GM23338 (cell line): ENCODE results near the gene OLFML1. TPM values are rescaled to one million over a fixed set of nuclear protein-coding genes. Genes with fewer than 3 reads are reported as not detected.

Source experiments
- ATAC-seq: fragments of 200-7000 bp; cut with Tn5 transposase; 3 replicates; pipeline ENCODE4 v1.9.1; 2020
- DNase-seq: peaks from one replicate; pipeline ENCODE4 v3.0.0-alpha.2; 2015; ENCODE audit warnings: low spot score
- H2AFZ ChIP-seq: fragments of 200-600 bp; sonication (generic); 2 replicates; pipeline ENCODE4 v1.8.0; 2016; ENCODE audit warnings: antibody characterized with exemption, mild to moderate bottlenecking, moderate library complexity
- H3F3A ChIP-seq: fragments of 200-600 bp; sonication (generic); replicated peaks from 2 replicates; pipeline ENCODE4 v1.8.0; 2017; ENCODE audit warnings: antibody characterized with exemption, mixed run types, low read depth
- H3K27ac ChIP-seq: fragments of 200-600 bp; sonication (generic); 2 replicates; pipeline ENCODE4 v1.6.1; 2016; ENCODE audit warnings: low read depth
- H3K27me3 ChIP-seq: fragments of 200-600 bp; sonication (generic); 2 replicates; pipeline ENCODE4 v1.8.0; 2016; ENCODE audit warnings: mild to moderate bottlenecking, mixed run types, moderate library complexity; ENCODE audit not compliant: insufficient read depth
- H3K36me3 ChIP-seq: fragments of 200-600 bp; sonication (generic); 2 replicates; pipeline ENCODE4 v1.8.0; 2016; ENCODE audit warnings: mild to moderate bottlenecking; ENCODE audit not compliant: insufficient read depth
- H3K4me1 ChIP-seq: fragments of 200-600 bp; sonication (generic); 2 replicates; pipeline ENCODE4 v1.8.0; 2016; ENCODE audit warnings: mild to moderate bottlenecking, moderate library complexity; ENCODE audit not compliant: insufficient read depth
- H3K4me2 ChIP-seq: fragments of 200-600 bp; sonication (generic); 2 replicates; pipeline ENCODE4 v1.7.1; 2017; ENCODE audit warnings: mixed run types
- H3K4me3 ChIP-seq: fragments of 200-600 bp; sonication (generic); 2 replicates; pipeline ENCODE4 v1.6.1; 2016; ENCODE audit warnings: mixed run types
- H3K79me2 ChIP-seq: fragments of 200-600 bp; sonication (generic); replicated peaks from 2 replicates; pipeline ENCODE4 v1.8.0; 2017; ENCODE audit warnings: mild to moderate bottlenecking; ENCODE audit not compliant: insufficient read depth
- H3K9me2 ChIP-seq: fragments of 200-600 bp; sonication (generic); 2 replicates; pipeline ENCODE4 v1.8.0; 2017; ENCODE audit not compliant: insufficient read depth
- H4K20me1 ChIP-seq: fragments of 200-600 bp; sonication (generic); replicated peaks from 2 replicates; pipeline ENCODE4 v1.8.0; 2017; ENCODE audit warnings: mild to moderate bottlenecking; ENCODE audit not compliant: insufficient read depth
- H3K27ac Mint-ChIP-seq: 2 replicates; pipeline ENCODE4 v1.8.0; 2020; ENCODE audit warnings: inconsistent platforms, mild to moderate bottlenecking, moderate library complexity, mixed read lengths
- H3K27me3 Mint-ChIP-seq: 3 replicates; pipeline ENCODE4 v1.8.0; 2022; ENCODE audit warnings: low read depth, mild to moderate bottlenecking, moderate library complexity, mixed read lengths, inconsistent platforms; ENCODE audit not compliant: insufficient read depth, poor library complexity
- H3K36me3 Mint-ChIP-seq: 3 replicates; pipeline ENCODE4 v1.8.0; 2021; ENCODE audit warnings: low read depth, mild to moderate bottlenecking, inconsistent platforms, moderate library complexity, mixed read lengths
- H3K4me1 Mint-ChIP-seq: 3 replicates; pipeline ENCODE4 v1.8.0; 2020; ENCODE audit warnings: mild to moderate bottlenecking, inconsistent platforms, mixed read lengths
- H3K4me3 Mint-ChIP-seq: 3 replicates; pipeline ENCODE4 v1.8.0; 2021; ENCODE audit warnings: moderate library complexity, mild to moderate bottlenecking, inconsistent platforms, mixed read lengths
- H3K9me3 Mint-ChIP-seq: 3 replicates; pipeline ENCODE4 v1.8.0; 2020; ENCODE audit warnings: moderate library complexity, mild to moderate bottlenecking, inconsistent platforms, mixed read lengths
- CREB1 ChIP-seq: fragments of 250-450 bp; sonication (Bioruptor Pico); IDR thresholded peaks from 2 replicates; pipeline ENCODE4 v1.5.0; 2020; ENCODE audit warnings: low read depth, mild to moderate bottlenecking, moderate library complexity
- EZH2 ChIP-seq: fragments of 200-600 bp; sonication (generic); IDR thresholded peaks from one replicate; pipeline ENCODE4 v1.8.0; 2017; ENCODE audit warnings: antibody characterized with exemption, mild to moderate bottlenecking, low read depth; ENCODE audit not compliant: unreplicated experiment
- EZH2phosphoT487 ChIP-seq: fragments of 200-600 bp; sonication (generic); IDR thresholded peaks from one replicate; pipeline ENCODE4 v1.8.1; 2018; ENCODE audit warnings: antibody characterized with exemption; ENCODE audit not compliant: unreplicated experiment
- JUNB ChIP-seq: IDR thresholded peaks from one replicate; pipeline ENCODE4 v1.6.1; 2016; ENCODE audit warnings: antibody characterized with exemption; ENCODE audit not compliant: unreplicated experiment
- NANOG ChIP-seq: IDR thresholded peaks from 2 replicates; pipeline ENCODE4 v1.6.1; 2016; ENCODE audit warnings: antibody characterized with exemption, borderline replicate concordance
- STAT1 ChIP-seq: IDR thresholded peaks from one replicate; pipeline ENCODE4 v1.6.1; 2016; ENCODE audit warnings: antibody characterized with exemption; ENCODE audit not compliant: unreplicated experiment
- ZNF114 ChIP-seq: fragments of 250-450 bp; sonication (Bioruptor Pico); IDR thresholded peaks from 2 replicates; pipeline ENCODE4 v1.5.0; 2020; ENCODE audit warnings: mild to moderate bottlenecking, moderate library complexity
- ZNF331 ChIP-seq: fragments of 250-450 bp; sonication (Bioruptor Pico); IDR thresholded peaks from 2 replicates; pipeline ENCODE4 v1.5.0; 2020; ENCODE audit warnings: low read depth, mild to moderate bottlenecking, moderate library complexity
- ZNF462 ChIP-seq: fragments of 250-450 bp; sonication (Bioruptor Pico); IDR thresholded peaks from 2 replicates; pipeline ENCODE4 v1.5.0; 2020; ENCODE audit warnings: mild to moderate bottlenecking, moderate library complexity
- polyA plus RNA-seq: library from polyadenylated mRNA; unstranded; fragments of >200 nt; fragmentation: Nextera tagmentation; extraction: Ambion mirVana; gene quantifications from 2 replicates; pipeline ENCODE4 v1.2.1, GENCODE V29; 2016
- total RNA-seq: library from RNA; depleted of rRNA; stranded (reverse); fragments of >200 nt; shearing (Covaris generic); gene quantifications from 2 replicates; pipeline ENCODE4 v1.2.3, GENCODE V29; 2014
- TF ChIP-seq, protein P1 (sequence below): IDR thresholded peaks from 2 replicates; pipeline ENCODE4 v1.6.1; 2016; ENCODE audit warnings: antibody characterized with exemption
- TF ChIP-seq, protein P2 (sequence below), 2 experiments: fragments of 200-600 bp in 1 of 2; sonication (generic) in 1 of 2; conservative IDR thresholded peaks; 2 replicates each; pipeline versions ENCODE4 v1.5.1 to v1.6.1; 2016 to 2017; ENCODE audit warnings: antibody characterized with exemption in 2 of 2, low read depth in 2 of 2, mild to moderate bottlenecking in 2 of 2, moderate library complexity in 1 of 2

Gene OLFML1
- total and polyA plus RNA-seq, 2 experiments from 2014 or later, result 0.21 TPM; not detected in 1

DNA sequence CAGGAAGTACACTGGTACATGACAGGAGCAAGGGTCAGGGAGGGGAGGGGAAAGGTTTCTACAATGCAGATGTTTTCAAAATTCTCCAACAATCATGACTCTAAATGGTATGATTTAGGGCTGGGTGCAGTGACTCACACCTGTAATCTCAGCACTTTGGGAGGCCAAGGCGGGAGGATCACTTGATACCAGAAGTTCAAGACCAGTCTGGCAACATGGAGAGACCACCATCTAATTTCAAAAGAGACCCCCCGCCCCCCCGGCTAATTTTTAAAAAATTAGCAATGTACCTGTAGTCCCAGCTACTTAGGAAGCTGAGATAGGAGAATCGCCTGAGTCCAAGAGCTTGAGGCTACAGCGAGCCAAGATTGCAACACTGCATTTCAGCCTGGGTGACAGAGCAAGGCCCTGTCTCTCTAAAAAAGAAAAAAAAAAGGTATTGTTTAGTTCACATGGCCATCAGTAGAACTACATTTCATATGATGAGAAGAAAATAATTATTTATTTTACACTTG is 15.9 kb upstream of the OLFML1 start:
- H3K4me1 Mint-ChIP-seq, result 0 out of 3 replicates have a peak, but pooled peaks cover 4% of the 10 kb centered on the region
- H3K36me3 Mint-ChIP-seq, result no peaks in the 10 kb centered on the region
- Histone ChIP-seq H3K4me3 (no peak overlapping the region), H3K9me2 (peaks cover 5% of the 10 kb centered on the region), H3K4me2 (no peak overlapping the region), H3K27me3 (no peaks in the 10 kb centered on the region), H4K20me1 (no peaks in the 10 kb centered on the region), H3F3A (no peaks in the 10 kb centered on the region), H2AFZ (no peak overlapping the region), H3K79me2 (no peaks in the 10 kb centered on the region), H3K27ac (no peak overlapping the region), H3K4me1 (no peaks in the 10 kb centered on the region), H3K36me3 (no peaks in the 10 kb centered on the region)
- ATAC-seq, result no peak
- no peak overlapping the region for H3K4me3 Mint-ChIP-seq
- no peak overlapping the region for H3K27ac Mint-ChIP-seq
- DNase-seq, result no peak
- H3K27me3 Mint-ChIP-seq, result peaks cover 6% of the 10 kb centered on the region
- TF ChIP-seq JUNB (no peak), STAT1 (no peak), ZNF114 (CRISPR knock-in tag) (no peak)
- H3K9me3 Mint-ChIP-seq, result no peaks in the 10 kb centered on the region

DNA sequence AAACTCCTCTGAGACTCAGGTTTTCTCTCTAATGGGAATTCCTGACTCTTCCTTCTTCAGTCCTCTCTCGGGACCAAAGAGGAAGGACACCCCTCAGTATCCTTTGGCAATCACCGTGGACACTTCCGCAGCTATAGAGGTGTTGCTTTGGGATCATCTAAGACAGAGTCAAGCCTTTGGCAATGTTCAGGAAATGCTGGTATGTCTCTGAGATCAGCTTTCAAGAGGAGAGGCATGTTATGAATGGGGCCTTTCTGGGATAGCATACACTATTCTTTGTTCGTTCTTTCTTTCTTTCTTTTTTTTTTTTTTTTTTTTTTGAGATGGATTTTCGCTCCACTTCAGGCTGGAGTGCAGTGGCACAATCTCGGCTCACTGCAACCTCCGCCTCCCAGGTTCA is 14.2 kb upstream of the OLFML1 start:
- peaks cover 5% of the 10 kb centered on the region for H3K27me3 Mint-ChIP-seq
- TF ChIP-seq, protein P1, sequence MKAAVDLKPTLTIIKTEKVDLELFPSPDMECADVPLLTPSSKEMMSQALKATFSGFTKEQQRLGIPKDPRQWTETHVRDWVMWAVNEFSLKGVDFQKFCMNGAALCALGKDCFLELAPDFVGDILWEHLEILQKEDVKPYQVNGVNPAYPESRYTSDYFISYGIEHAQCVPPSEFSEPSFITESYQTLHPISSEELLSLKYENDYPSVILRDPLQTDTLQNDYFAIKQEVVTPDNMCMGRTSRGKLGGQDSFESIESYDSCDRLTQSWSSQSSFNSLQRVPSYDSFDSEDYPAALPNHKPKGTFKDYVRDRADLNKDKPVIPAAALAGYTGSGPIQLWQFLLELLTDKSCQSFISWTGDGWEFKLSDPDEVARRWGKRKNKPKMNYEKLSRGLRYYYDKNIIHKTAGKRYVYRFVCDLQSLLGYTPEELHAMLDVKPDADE, result no peak
- TF ChIP-seq ZNF331 (CRISPR knock-in tag) (no peak), CREB1 (CRISPR knock-in tag) (no peak), EZH2 (no peak), JUNB (no peak), STAT1 (no peak), NANOG (no peak), EZH2phosphoT487 (no peak), ZNF462 (no peak)
- TF ChIP-seq, protein P2, sequence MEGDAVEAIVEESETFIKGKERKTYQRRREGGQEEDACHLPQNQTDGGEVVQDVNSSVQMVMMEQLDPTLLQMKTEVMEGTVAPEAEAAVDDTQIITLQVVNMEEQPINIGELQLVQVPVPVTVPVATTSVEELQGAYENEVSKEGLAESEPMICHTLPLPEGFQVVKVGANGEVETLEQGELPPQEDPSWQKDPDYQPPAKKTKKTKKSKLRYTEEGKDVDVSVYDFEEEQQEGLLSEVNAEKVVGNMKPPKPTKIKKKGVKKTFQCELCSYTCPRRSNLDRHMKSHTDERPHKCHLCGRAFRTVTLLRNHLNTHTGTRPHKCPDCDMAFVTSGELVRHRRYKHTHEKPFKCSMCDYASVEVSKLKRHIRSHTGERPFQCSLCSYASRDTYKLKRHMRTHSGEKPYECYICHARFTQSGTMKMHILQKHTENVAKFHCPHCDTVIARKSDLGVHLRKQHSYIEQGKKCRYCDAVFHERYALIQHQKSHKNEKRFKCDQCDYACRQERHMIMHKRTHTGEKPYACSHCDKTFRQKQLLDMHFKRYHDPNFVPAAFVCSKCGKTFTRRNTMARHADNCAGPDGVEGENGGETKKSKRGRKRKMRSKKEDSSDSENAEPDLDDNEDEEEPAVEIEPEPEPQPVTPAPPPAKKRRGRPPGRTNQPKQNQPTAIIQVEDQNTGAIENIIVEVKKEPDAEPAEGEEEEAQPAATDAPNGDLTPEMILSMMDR (conservative IDR thresholded peaks at IDR 0.05; ENCODE audit: low read depth in 2 of 2), result no peak

More for the DNA sequence above, 14.2 kb upstream of the OLFML1 start:
- Mint-ChIP-seq H3K9me3 (no peaks in the 10 kb centered on the region), H3K27ac (no peak overlapping the region), H3K4me1 (0 out of 3 replicates have a peak, but pooled peaks cover 4% of the 10 kb centered on the region), H3K36me3 (no peaks in the 10 kb centered on the region), H3K4me3 (no peak overlapping the region)
- DNase-seq (no peak), ATAC-seq (no peak)
- Histone ChIP-seq H3K9me2 (peaks cover 5% of the 10 kb centered on the region), H4K20me1 (no peaks in the 10 kb centered on the region), H3K4me2 (no peak overlapping the region), H3K36me3 (no peaks in the 10 kb centered on the region), H3F3A (no peaks in the 10 kb centered on the region), H3K79me2 (no peaks in the 10 kb centered on the region), H3K4me3 (no peak overlapping the region), H3K4me1 (no peaks in the 10 kb centered on the region), H2AFZ (no peak overlapping the region), H3K27me3 (no peaks in the 10 kb centered on the region), H3K27ac (no peak overlapping the region)
